ENCODE results near the gene BCAS3.

GRCh38 chr17:61175298-61176142 lies 497.9 kb downstream of the BCAS3 start:
- TF ChIP-seq CTCF (IDR thresholded peaks at IDR 0.05; ENCODE audit: low read depth, low read length, missing input control) (no peak), ZBTB33 (IDR thresholded peaks at IDR 0.05) (no peak), TAF1 (conservative IDR thresholded peaks at IDR 0.05) (no peak), HNF4A (conservative IDR thresholded peaks at IDR 0.05) (no peak), JUND (IDR thresholded peaks at IDR 0.05) (no peak), MAX (IDR thresholded peaks at IDR 0.05) (no peak), RAD21 (IDR thresholded peaks at IDR 0.05) (no peak), GABPA (IDR thresholded peaks at IDR 0.05 in 1 of 2, conservative IDR thresholded peaks at IDR 0.05 in 1 of 2) (no peak), YY1 (IDR thresholded peaks at IDR 0.05) (no peak), ATF3 (IDR thresholded peaks at IDR 0.05) (no peak), NR2F2 (IDR thresholded peaks at IDR 0.05) (no peak), EGR1 (IDR thresholded peaks at IDR 0.05; ENCODE audit: low read depth in 2 of 2) (no peak), SP1 (IDR thresholded peaks at IDR 0.05) (no peak), FOXA1 (IDR thresholded peaks at IDR 0.05) (no peak)
